Tibial artery (tissue), 4 donors: ENCODE results near the gene FOXJ1.
A peak's percentile ranks its signal among the peaks of the same experiment; 100 is the strongest.

Experiments used
- DNase-seq, 2 donors: peaks; one replicate each; pipeline ENCODE4 v3.0.0-alpha.2; 2019
- H3K27ac ChIP-seq, 2 donors: fragments of 200-600 bp; sonication (generic) in 1 of 2; 1 replicate in 1 of 2; 2 replicates in 1 of 2; pipeline ENCODE4 v1.5.1; 2018 to 2019; ENCODE audit warnings: mild to moderate bottlenecking in 1 of 2
- H3K27me3 ChIP-seq, 2 donors: fragments of 200-600 bp; sonication (generic) in 1 of 2; one replicate each; pipeline versions ENCODE4 v1.5.1 to v1.6.0; 2016 to 2019
- H3K36me3 ChIP-seq, 3 donors: fragments of 200-600 bp; sonication (generic) in 2 of 3; one replicate each; pipeline ENCODE4 v1.5.1; 2016 to 2019; ENCODE audit warnings: mild to moderate bottlenecking in 2 of 3
- H3K4me1 ChIP-seq, 4 donors: fragments of 200-600 bp; sonication (generic) in 2 of 4; 1 replicate in 3 of 4; 2 replicates in 1 of 4; pipeline ENCODE4 v1.5.1; 2016 to 2019
- H3K4me3 ChIP-seq, 2 donors: fragments of 200-600 bp; sonication (generic) in 1 of 2; 1 replicate in 1 of 2; 2 replicates in 1 of 2; pipeline ENCODE4 v1.5.1; 2018 to 2019; ENCODE audit warnings: mild to moderate bottlenecking in 2 of 2
- H3K9me3 ChIP-seq, 3 donors: fragments of 200-600 bp; sonication (generic) in 1 of 3; one replicate each; pipeline ENCODE4 v1.5.1; 2016 to 2019
- CTCF ChIP-seq, 2 experiments: fragments of 200-600 bp in 1 of 2; fragments of 450-650 bp in 1 of 2; IDR thresholded peaks; one replicate each; pipeline ENCODE4 v1.5.1; 2017 to 2019; ENCODE audit warnings: antibody characterized with exemption in 2 of 2, mild to moderate bottlenecking in 1 of 2, moderate library complexity in 1 of 2
- intact Hi-C: fragments of 100-400 bp; cut with DNase I; formaldehyde crosslinking; loops from one replicate; pipeline ENCODE4 v1.15.0; 2023; ENCODE audit warnings: low total_unique reads

FOXJ1 gene

GRCh38 chr17:76103274-76104139 lies 37.5 kb downstream of the FOXJ1 start, which contains the start of gene EXOC7:
EXOC7 (minus strand) TSS chr17:76103787; CDS start chr17:76103692, 95 bp downstream.
- Histone ChIP-seq H3K36me3 (peaks cover 25 to 32% (median 25%) of the 10 kb centered on the region in 3 donors), H3K9me3 (no peaks in the 10 kb centered on the region), H3K27me3 (no peaks in the 10 kb centered on the region), H3K4me1 (peaks cover 0 to 23% (median 19%) of the 10 kb centered on the region in 4 donors), H3K27ac (peak within 1 kb of the TSS; percentile 77 to 79), H3K4me3 (peak within 1 kb of the TSS; percentile 81 to 83)
- intact Hi-C loops: no loop called here
- TF ChIP-seq CTCF (IDR thresholded peaks at IDR 0.05): peak in 1 of 2 experiments; percentile 13
- DNase-seq: peak; percentile 89 to 95

GRCh38 chr17:76102944-76103273 lies 38.1 kb downstream of the FOXJ1 start:
- TF ChIP-seq CTCF (IDR thresholded peaks at IDR 0.05): no peak
- intact Hi-C loops: no loop called here

GRCh38 chr17:76097716-76098295 lies 43.2 kb downstream of the FOXJ1 start:
- Histone ChIP-seq H3K27ac (no peak overlapping the region), H3K36me3 (peaks cover 68 to 87% (median 79%) of the 10 kb centered on the region in 3 donors), H3K9me3 (no peaks in the 10 kb centered on the region), H3K4me3 (no peak overlapping the region), H3K4me1 (peaks cover 0 to 13% (median 10%) of the 10 kb centered on the region in 4 donors), H3K27me3 (no peaks in the 10 kb centered on the region)
- intact Hi-C loops: no loop called here
- TF ChIP-seq CTCF (IDR thresholded peaks at IDR 0.05): no peak
- DNase-seq: no peak

More at GRCh38 chr17:76102944-76103273, 38.1 kb downstream of the FOXJ1 start:
- Histone ChIP-seq H3K27ac (peak overlapping the region; percentile 77 to 79), H3K4me1 (peaks cover 0 to 23% (median 19%) of the 10 kb centered on the region in 4 donors), H3K27me3 (no peaks in the 10 kb centered on the region), H3K4me3 (peak overlapping the region; percentile 81 to 83), H3K9me3 (no peaks in the 10 kb centered on the region), H3K36me3 (peaks cover 28 to 37% (median 30%) of the 10 kb centered on the region in 3 donors)
- DNase-seq: no peak

GRCh38 chr17:76095943-76096342 lies 45.1 kb downstream of the FOXJ1 start:
- intact Hi-C loops: no loop called here
- TF ChIP-seq CTCF (IDR thresholded peaks at IDR 0.05): no peak

GRCh38 chr17:76094046-76094445 lies 47.0 kb downstream of the FOXJ1 start:
- Histone ChIP-seq H3K27ac (no peak overlapping the region), H3K4me1 (no peaks in the 10 kb centered on the region), H3K9me3 (no peaks in the 10 kb centered on the region), H3K4me3 (no peak overlapping the region), H3K36me3 (peaks cover 59 to 93% (median 92%) of the 10 kb centered on the region in 3 donors), H3K27me3 (no peaks in the 10 kb centered on the region)
- intact Hi-C loops: no loop called here
- DNase-seq: no peak
- TF ChIP-seq CTCF (IDR thresholded peaks at IDR 0.05): no peak

More at GRCh38 chr17:76095943-76096342, 45.1 kb downstream of the FOXJ1 start:
- peaks cover 66 to 93% (median 86%) of the 10 kb centered on the region in 3 donors for H3K36me3 ChIP-seq
- no peak overlapping the region for H3K27ac ChIP-seq
- H3K9me3 ChIP-seq: no peaks in the 10 kb centered on the region
- no peaks in the 10 kb centered on the region for H3K4me1 ChIP-seq
- no peak for DNase-seq
- no peak overlapping the region for H3K4me3 ChIP-seq
- no peaks in the 10 kb centered on the region for H3K27me3 ChIP-seq
